Left forelimb (tissue), 1 donor: ENCODE data around the gene FAM124A.

ENCODE experiments used
- DNase-seq: peaks from one replicate; pipeline ENCODE4 v3.0.0-alpha.2; 2018; ENCODE audit warnings: low spot score

The FAM124A gene

DNA sequence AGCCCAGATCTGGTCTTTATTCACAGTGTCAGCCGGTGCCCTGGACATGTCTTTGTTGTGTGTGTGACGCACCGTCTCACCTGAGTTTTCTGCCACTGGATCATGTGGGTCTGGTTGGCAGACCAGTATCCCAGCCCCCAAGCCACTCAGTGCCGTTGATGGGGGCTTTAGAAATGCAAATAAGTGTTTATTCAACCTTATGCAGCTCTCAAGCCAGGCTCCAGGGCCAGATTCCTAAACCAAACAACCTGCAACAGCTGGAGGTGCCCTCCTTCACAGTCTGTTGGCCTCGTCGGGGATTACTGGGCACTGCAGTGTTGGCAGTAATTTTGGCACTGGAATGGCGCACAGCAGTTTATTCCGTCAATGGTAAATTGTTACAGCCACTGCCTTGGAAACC, 21.6 kb downstream of the FAM124A start:
- no peak for DNase-seq

DNA sequence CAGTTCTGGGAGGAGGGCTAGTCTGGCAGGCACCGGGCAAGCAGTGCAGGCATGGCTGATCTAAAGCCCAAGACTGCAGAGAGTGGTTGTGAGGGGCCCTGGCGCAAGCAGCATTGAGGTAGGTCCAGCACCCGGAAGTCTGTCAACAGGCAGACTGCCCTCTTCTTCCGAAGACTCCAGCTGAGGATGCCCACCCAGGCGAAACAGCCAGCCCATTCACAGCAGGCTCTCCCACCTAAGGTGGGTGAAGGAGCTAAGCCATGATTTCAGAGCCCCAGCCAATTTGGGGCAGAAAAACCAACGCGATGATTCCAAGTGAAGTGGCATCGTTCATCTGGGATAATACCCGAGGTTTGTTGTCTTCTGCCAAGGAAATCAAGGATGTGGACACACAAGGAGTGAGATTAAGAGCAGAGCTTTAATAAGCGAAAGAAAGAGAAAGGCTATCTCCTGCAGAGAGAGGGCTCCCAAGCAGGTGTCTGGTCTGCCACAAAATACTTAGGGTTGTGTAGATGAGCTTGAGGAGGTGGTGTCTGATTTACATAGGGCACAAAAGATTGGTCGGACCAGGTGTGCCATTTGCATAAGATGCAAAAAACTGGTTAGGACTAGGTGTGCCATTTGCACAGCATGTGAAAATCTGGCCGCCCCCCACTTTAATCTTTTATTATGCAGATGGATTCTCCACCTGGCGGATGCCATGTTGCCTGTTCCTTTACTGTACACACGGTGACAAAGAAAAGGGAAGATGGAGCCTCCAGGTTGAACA, 22.6 kb downstream of the FAM124A start:
- no peak for DNase-seq

DNA sequence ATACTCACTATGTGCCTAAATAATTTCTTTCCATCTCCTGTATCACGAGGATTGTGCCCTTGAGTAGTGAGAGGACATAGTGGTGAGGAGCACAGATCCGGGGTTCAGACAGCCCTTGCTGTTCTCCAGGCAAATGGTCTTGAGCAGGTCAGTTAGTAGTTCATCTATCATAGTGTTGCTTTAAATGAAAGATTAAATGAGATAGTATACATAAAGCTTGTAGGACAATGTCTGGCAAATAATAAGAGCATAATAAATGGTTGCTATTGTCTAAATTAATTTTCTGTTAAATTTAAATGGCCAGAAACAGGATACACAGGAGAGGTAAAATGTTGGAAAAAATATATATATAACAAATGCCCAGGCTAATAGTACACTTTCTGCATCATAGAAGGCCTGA, 23.4 kb downstream of the FAM124A start:
- no peak for DNase-seq

DNA sequence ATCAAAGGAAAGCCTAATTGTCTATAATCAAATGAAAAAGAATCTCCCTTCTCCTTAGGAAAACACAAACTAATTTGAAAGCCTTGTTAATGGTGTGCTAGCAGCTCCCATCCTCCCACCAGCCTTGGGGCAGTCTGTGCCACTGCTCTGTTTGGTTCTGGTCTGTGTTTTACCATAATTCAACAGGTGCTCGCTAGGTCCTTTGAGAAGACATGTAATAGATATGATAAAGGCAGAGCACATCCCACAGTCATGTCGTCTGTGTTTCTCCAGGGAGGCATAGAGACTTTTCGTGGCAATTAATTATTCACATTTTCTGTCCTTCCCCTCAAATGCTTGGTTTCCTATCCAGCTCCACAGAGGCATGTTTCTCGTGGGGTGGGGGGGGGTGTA, 23.8 kb downstream of the FAM124A start:
- DNase-seq, result no peak

DNA sequence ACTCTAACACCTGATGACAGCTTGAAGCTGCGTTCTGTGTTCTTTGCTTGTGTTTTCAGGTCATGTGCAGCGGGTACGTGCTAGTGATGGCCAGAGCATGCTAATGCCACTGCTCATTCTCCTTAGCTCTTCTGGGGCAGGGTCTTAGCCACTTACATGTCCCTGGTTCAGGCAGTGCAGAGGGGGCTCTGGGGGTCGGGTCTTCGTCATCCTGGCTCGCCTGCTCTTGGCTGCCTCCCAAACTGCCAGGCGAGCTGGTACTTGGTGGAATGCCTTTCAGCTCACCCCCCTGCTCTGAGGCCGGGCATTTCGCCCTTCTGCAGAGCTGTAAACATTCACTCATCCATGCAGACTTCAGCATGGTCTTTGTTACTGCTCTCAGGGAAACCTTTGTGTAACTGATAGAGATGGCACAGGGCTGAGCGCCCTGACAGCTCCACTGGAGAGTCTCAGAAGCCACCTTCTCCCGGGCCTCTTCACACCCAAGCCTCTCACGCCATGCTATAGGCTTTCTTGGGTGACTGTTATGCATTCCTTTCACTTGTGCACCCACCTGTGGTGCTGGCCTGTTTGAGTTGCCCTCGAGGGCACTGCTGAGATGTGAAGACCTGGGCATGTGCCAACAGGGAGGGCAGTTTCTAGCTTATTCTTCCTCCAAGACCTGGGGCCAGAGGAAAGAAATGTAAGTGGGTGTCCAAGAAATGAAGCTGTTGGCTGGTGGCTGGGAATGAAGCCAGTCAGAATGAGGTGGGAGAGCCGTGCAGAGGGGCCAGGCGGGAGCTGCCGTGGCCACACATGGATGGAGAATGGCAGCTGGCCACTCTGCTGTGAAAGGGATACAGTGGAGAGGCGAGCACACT, 24.4 kb downstream of the FAM124A start:
- no peak for DNase-seq

DNA sequence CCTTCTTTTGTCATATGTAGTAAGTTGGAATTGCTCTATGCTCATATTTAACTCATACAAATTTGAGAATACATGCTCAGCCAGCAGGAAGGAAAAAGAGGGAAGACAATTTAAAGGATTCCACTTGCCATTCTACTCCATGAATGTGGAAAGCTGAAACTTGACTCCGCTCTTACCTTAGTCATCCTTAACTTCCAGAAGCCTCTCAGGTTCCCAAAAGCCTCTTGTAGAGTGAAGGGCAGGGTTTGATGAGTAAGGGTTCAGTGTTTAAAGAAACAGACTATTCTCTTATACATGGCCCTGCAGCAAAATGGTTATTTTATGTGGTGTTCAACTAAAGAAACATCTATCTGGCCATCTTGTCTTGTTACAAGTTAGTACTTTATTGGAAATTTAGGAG, 27.1 kb downstream of the FAM124A start:
- DNase-seq, result no peak

DNA sequence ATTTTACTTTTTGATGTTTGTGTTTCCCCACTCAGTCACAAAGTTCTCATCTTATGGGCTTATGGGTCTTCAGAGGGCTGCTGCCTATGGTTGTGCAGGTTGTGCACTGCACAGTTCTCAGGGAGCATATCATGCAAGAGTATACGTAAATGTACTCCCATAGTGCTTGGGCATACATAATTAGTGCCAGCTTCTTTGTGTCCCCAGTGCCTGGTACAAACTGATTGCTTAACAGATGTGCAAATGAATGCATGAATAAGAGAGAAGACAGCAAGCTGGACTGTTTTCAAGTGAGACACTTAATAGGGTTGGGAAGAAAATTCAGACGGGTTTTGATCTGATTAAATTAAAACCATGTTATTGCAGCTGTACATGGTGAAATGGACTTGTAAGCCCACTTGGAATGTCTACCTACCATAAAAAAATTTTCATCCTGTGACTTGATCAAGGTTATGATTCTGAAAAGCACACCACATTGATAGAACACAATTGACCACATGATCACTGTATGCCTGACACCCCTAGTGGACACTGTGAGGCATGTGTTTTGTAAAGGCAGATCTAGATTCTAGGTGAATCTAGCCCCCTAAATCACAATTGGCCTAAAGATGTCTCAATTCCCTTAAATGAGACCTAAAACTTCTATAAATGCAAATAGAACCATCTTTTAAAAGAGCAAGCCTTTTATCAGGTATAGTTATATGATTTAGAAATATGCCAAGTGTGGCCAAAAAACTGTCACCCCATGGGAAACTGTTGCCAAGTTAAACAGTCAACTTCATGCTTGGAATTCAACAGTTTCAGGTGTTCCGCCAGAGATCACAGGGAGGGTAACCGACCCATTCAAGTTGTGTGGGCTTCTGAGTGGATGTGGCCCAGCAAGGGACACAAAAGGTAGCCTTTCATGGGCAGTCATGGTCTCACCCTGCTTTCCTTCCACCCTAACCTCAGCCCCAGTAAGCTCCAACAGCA, 27.9 kb downstream of the FAM124A start:
- DNase-seq, result no peak

DNA sequence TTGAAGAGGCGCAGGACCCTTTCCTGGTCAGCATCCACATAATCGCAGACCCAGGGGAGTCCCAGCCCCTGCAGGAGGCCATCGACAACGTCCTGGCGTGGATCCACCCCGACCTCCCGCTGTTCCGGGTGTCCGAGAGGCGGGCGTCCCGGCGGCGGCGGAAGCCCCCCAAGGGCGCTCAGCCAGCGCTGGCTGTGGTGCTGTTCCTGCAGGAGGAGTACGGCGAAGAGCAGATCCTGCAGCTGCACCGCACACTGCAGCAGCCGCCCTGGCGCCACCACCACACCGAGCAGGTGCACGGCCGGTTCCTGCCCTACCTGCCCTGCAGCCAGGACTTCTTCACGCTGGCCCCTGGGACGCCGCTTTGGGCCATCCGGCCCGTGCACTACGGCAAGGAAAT, 29.3 kb downstream of the FAM124A start:
- no peak for DNase-seq

DNA sequence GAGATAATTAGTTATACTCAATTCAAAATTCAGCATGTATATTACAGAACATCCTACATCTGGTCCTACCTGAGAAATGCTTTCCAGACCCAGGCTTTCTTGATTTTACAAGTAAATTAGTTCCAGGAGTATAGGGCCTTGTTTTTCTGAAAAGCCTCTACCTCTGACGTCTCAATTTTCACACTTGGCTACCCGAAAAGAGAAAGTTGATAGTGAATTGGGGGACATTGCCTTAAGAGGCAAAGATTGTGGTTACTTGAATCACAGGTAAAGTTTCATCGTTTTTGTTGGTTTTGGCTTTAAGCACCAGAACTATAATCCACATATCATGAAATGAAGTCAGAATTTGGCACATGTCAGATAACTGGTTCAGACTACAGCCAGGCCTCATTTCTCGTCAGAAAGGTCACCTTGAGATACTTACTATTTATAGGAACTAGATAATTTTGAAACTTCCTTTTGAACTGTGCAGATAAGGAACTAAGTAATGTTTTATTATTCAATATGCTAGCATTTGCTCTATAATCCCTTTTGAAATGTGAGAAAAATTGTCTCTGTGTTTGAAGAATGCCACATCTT, 30.8 kb downstream of the FAM124A start:
- no peak for DNase-seq

DNA sequence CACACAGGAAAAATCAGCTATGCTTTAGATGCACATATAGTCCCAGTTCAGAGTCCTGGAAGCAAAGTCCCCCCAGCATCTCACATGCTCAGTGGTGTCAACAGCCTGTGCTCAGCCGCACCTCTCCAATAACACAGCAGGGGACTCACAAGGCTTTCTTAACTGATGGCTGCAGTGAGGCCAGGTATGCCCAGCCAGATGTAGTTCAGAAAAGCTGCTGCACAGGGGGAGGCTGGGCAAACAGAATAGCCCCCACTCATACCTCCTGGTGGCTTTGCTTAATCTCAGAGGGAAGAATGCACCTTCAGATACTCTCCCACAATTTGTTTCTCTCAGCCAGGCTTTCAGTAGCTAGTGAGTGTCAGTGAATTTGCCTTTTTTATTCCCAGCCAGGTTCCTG, 33.4 kb downstream of the FAM124A start:
- DNase-seq, result no peak

DNA sequence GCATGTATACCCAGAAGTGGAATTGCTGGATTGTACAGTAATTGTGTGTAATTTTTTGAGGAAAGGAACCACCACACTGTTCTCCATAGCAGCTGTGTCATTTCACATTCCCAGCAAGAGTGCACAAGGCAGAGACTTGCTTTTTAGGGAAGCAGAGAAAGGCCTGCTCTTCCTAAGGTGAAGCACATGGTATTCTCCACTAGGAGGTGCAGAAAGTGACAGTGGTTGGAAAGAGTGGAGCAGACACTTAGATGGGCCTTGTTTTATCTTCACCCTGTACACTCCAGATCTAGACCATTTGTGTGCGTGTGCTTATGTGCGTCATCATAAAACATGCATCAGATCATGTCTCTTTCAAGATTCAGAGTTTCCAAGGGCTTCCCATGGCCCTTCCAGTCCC, 35.0 kb downstream of the FAM124A start:
- no peak for DNase-seq

DNA sequence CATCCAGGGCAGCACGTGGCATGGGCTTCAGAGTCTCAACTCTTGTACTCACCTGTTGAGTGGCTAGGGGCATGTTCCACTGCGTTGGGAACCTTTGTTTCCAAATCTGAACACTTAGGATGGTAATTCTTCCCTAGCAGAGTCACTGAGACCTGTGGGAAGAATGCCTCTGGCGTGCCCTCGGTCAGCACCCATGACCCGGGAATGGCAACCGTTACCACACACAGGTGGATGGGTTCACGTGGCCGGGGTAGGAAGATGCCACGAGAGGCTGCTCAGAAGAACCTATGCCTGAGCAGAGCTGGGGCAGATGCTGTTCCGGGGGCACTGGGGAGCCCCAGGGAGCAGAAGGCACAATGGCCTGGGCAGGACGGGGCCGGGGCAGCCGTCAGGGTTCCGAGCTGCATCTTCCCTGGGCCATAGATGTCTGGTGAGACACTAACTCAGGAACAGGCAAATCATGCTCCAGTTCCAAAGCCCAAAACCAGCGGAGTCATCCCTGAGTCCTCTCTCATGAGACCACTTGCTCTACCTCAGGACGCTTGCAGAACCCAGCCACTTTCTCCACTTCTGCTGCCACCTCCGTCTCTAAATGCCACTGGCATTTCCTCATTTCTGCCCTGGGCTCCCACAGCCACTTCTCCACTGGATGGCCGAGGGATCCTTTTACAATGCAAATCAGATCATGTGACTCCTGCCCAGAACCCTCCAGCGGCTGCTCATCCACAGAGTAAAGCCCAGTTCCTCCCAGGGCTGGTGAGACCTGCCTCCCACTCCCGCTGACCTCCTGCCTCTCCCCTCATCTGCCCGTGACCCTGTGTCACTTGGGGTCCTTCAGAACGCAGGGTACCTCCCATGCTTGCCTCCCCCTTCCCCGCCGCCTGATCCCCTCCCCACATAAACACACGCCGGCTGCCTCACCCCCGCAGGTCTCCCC, 36.7 kb downstream of the FAM124A start:
- no peak for DNase-seq

DNA sequence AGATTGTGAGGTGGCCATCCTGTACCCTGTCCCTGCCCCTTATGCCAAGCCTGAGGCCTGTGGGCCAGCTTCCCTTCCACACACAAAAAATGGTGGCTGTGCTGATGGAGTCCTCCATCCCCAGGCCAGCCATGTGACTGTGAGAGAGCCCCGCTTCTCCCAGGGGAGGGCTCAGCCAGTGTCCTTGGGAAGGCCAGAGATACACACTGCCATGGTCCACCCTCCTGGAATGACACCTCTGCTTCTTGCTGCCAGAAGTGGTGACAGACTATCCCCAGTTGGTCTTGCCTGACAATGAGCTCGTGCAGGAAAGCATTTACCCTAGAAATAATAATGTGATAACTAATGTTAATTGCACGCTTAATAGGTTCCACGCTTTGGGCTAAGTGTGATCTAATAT, 38.0 kb downstream of the FAM124A start:
- no peak for DNase-seq

DNA sequence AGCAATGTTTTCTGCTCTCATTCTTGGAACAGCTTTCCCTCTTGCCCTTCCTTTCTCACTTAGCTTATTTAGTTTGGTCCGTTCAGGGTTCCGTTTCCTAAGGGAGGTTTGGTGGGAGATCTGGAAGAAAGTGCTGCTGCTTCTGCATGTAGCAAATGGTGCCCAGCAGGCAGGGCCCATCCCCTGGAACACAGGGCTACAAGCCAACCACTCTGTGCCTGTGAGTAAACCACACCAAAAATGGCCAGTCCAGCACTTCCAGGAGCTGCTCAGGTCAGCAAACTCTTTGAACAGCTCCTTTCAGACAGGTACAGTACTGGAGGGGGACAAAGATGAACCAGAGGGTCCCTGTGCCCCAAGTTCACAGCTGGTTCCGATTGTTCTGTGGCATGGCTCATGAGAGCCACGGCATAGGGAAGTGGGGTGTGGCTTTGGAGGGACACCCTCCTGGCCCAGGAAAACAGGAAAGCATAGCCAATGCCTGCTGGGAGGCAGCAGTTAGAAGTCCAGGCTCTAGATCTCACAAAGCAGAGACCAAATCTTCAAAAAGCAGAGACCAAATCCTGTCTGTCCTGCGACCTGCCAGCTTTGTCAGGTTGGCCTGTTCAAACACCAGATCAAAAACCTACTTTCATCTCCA, 39.5 kb downstream of the FAM124A start:
- no peak for DNase-seq

DNA sequence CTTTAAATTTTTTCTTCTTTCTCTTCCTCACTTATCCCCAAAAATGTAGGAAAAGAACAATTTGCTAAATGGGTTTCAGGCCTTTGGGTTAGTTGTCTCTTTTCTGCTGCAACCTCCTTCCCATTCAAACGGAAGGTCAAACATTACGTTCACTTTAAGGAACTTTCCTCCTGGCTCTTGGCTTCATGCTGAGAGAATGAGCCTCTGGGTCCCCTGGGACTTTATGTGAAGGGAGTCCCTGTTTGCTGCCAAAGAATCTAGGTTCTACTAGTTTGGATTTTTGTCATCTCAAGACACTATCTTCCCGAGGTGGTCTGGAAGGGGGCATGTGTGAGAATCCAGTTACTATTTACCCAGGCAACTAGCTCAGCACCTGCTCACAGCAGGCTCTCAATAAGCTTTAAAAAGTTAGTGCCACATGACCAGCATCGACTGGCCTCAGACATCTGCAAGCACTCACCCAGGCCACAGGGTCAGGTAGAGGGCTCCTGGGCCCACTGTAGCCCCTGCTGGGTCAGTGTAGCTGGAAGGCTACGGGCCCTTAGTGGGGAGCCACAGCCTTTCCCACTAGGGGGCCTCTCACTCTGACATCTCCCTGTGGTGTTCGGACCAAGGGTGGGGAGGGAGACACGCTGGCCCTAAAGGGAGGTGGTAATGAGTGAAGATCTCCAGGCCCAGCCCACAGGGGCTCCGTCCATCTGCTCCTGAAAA, 40.5 kb downstream of the FAM124A start:
- DNase-seq, result no peak

DNA sequence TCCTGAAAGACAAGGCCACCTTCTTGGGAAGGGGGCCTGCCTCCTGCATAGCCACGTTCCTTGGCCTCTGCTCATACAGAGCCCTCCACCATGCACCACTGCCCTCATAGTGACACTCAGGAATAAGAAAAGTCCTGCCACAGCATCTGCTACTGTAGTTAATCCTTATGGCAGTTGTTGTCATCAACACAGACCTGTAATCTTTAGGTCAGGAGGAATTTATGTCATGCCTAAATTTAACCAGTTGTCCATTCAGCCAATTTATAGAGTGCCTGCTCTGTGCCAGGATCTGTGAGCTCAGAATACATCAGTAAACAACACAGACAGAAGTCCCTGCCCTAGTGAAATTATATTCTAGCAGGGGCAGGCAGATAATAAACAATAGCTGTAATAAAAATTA, 44.4 kb downstream of the FAM124A start:
- DNase-seq, result no peak

DNA sequence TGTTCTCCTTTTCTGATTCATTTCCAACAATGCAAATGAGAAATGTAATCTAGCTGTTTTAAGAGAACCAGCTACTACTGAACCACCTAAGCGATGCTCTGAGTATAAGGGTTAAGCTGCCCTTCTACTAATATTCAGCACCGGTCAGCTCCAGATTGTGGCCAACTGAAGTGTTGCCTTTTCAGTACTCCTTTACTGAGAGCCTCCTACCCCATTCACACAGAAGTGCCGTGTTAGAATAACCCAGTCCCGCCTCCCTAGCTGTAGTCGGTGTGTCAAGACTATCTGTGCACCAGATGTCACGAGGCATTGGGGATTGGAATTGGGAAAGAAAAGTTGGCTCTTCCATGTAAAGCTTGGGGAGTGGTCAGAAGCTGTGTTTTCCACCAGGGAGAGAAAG, 45.4 kb downstream of the FAM124A start:
- DNase-seq, result no peak

DNA sequence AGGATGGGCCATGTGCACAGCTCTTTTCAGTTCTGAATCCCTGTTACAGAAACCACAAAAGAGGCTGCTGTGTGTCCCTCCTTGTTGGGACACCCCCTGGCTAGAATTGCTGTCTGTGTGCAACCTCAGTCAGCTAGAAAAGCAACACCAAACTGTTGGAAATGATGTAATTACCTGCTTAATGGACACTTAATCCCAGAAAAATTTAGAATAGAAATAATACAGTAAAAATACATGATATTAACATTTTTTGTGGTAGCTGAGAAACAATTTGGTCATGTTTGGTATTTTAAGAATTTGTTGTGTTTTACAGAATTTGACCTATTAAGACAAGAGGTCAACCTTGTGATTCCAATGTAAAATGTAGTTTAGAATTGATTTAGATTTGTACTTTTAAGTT, 46.8 kb downstream of the FAM124A start:
- no peak for DNase-seq

DNA sequence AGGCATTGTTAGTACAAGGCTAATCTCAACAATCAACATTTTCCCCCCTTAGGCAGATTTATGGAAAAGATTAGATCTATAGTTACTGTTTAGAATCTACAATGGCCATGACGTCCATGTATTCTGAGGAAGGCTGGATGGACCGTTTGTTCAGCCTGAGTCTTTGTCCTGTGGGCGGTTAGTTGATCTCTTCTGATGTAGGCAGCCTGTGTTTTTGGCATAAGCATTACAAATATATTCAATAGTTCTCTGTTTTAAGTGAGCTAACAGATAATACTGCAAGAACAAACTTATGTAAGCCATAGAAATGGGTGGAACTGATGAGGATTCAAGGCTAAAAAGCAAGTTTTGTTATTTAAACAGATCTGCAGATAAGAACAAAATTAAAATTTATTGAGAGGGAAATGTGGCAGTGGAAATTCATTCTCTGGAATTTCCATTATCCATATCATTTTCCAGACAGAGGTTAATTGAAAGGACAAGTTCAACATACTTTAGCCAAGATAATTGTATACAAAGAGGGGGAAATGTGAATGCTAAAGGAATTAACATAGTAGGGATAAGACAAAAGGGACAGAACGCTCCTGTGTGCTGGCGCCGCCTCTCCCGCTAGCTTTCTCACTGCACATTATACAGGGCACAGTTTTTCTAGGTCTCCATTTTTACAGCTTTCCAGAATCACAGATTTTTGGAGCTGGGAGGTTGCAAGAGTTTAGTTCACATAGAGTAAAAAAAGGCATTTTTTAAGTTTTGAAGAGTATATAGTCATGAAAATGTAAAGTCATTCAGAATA, 48.6 kb downstream of the FAM124A start:
- no peak for DNase-seq
